ENCODE measurements around the gene GSAP.

Gene GSAP

GRCh38 chr7:77327067-77327931 is 88.8 kb downstream of the GSAP start:
- no peak for TF ChIP-seq CTCF (IDR thresholded peaks at IDR 0.05; ENCODE audit: extremely low read depth, insufficient read depth, missing control alignments)
- in situ Hi-C loops (cut with MboI; ENCODE audit: low pct_unique_long_range_greater_than_20kb, low sequenced_read_pairs, unreplicated experiment), result no loop called here
- no peak for DNase-seq (ENCODE audit: low spot score)

- no peak for DNase-seq (ENCODE audit: low spot score)
- in situ Hi-C loops (cut with MboI; ENCODE audit: low pct_unique_long_range_greater_than_20kb, low sequenced_read_pairs, unreplicated experiment), result no loop called here
- TF ChIP-seq CTCF (IDR thresholded peaks at IDR 0.05; ENCODE audit: extremely low read depth, insufficient read depth, missing control alignments), result no peak
These were observed 90.0 kb downstream of the GSAP start for GRCh38 chr7:77326131-77326530.

GRCh38 chr7:77321300-77321699 is 94.8 kb downstream of the GSAP start:
- DNase-seq (ENCODE audit: low spot score), result no peak
- TF ChIP-seq CTCF (IDR thresholded peaks at IDR 0.05; ENCODE audit: extremely low read depth, insufficient read depth, missing control alignments), result no peak
- in situ Hi-C loops (cut with MboI; ENCODE audit: low pct_unique_long_range_greater_than_20kb, low sequenced_read_pairs, unreplicated experiment), result no loop called here

GRCh38 chr7:77320714-77321113 is 95.4 kb downstream of the GSAP start:
- no peak for DNase-seq (ENCODE audit: low spot score)
- no peak for TF ChIP-seq CTCF (IDR thresholded peaks at IDR 0.05; ENCODE audit: extremely low read depth, insufficient read depth, missing control alignments)
- in situ Hi-C loops (cut with MboI; ENCODE audit: low pct_unique_long_range_greater_than_20kb, low sequenced_read_pairs, unreplicated experiment), result no loop called here

GRCh38 chr7:77320137-77320536 is 96.0 kb downstream of the GSAP start:
- in situ Hi-C loops (cut with MboI; ENCODE audit: low pct_unique_long_range_greater_than_20kb, low sequenced_read_pairs, unreplicated experiment), result no loop called here
- DNase-seq (ENCODE audit: low spot score), result no peak
- no peak for TF ChIP-seq CTCF (IDR thresholded peaks at IDR 0.05; ENCODE audit: extremely low read depth, insufficient read depth, missing control alignments)

GRCh38 chr7:77318019-77318418 is 98.1 kb downstream of the GSAP start:
- no peak for TF ChIP-seq CTCF (IDR thresholded peaks at IDR 0.05; ENCODE audit: extremely low read depth, insufficient read depth, missing control alignments)
- in situ Hi-C loops (cut with MboI; ENCODE audit: low pct_unique_long_range_greater_than_20kb, low sequenced_read_pairs, unreplicated experiment), result no loop called here
- DNase-seq (ENCODE audit: low spot score), result no peak

All from GM13977 (cell line).